DND-41 (cell line): ENCODE results near the gene FAM72B.
"Not testable (repeated sequence)": the region's sequence is repeated elsewhere in the genome, so short reads cannot be mapped to it uniquely, and the experiment has no call there.

Experiments
- CTCF ChIP-seq: IDR thresholded peaks from 2 replicates; pipeline ENCODE4 v1.5.1; 2012; ENCODE audit warnings: borderline replicate concordance, low read length, moderate library complexity, mild to moderate bottlenecking; ENCODE audit not compliant: poor library complexity, severe bottlenecking; ENCODE audit errors: extremely low read depth
- EZH2 ChIP-seq: IDR thresholded peaks from 3 replicates; pipeline ENCODE4 v1.6.1; 2012; ENCODE audit warnings: borderline replicate concordance, low read depth, mild to moderate bottlenecking, moderate library complexity, low read length, inconsistent platforms; ENCODE audit not compliant: severe bottlenecking

GRCh38 chr1:121207328-121207727 is 23.2 kb upstream of the FAM72B start:
- not testable (repeated sequence) for TF ChIP-seq CTCF, EZH2
